Liver (tissue), 3 donors: ENCODE results near the gene OR2G3.

ENCODE experiments used
- ATF3 ChIP-seq: IDR thresholded peaks from 2 replicates; pipeline ENCODE4 v1.6.1; 2016; ENCODE audit warnings: antibody characterized with exemption
- CTCF ChIP-seq: fragments of 150-350 bp; IDR thresholded peaks from 2 replicates; pipeline ENCODE4 v1.5.1; 2017; ENCODE audit warnings: improper control_type of control experiment, low read depth, low read length; ENCODE audit not compliant: missing input control
- GABPA ChIP-seq, 2 donors: IDR thresholded peaks in 1 of 2; conservative IDR thresholded peaks in 1 of 2; 2 replicates each; pipeline ENCODE4 v1.6.1; 2016; ENCODE audit warnings: antibody characterized with exemption in 2 of 2, mild to moderate bottlenecking in 1 of 2, moderate library complexity in 1 of 2
- HNF4G ChIP-seq: IDR thresholded peaks from 2 replicates; pipeline ENCODE4 v1.6.1; 2016; ENCODE audit warnings: antibody characterized with exemption
- JUND ChIP-seq, 2 donors: IDR thresholded peaks; 2 replicates each; pipeline ENCODE4 v1.6.1; 2016; ENCODE audit warnings: antibody characterized with exemption in 2 of 2
- MAX ChIP-seq: IDR thresholded peaks from 2 replicates; pipeline ENCODE4 v1.6.1; 2016; ENCODE audit warnings: antibody characterized with exemption
- NR2F2 ChIP-seq: IDR thresholded peaks from 2 replicates; pipeline ENCODE4 v1.6.1; 2016; ENCODE audit warnings: antibody characterized with exemption
- RAD21 ChIP-seq, 2 donors: IDR thresholded peaks; 2 replicates each; pipeline ENCODE4 v1.6.1; 2016; ENCODE audit warnings: antibody characterized with exemption in 2 of 2, mild to moderate bottlenecking in 2 of 2
- REST ChIP-seq: IDR thresholded peaks from 2 replicates; pipeline ENCODE4 v1.6.1; 2016; ENCODE audit warnings: antibody characterized with exemption, mild to moderate bottlenecking
- SP1 ChIP-seq: IDR thresholded peaks from 2 replicates; pipeline ENCODE4 v1.6.1; 2018; ENCODE audit warnings: antibody characterized with exemption, mild to moderate bottlenecking
- TAF1 ChIP-seq: conservative IDR thresholded peaks from 2 replicates; pipeline ENCODE4 v1.6.1; 2016; ENCODE audit warnings: antibody characterized with exemption, mild to moderate bottlenecking
- donor health status: healthy.
- donor health status: healthy.

- no peak for TF ChIP-seq CTCF
- TF ChIP-seq GABPA (IDR thresholded peaks at IDR 0.05 in 1 of 2, conservative IDR thresholded peaks at IDR 0.05 in 1 of 2), result no peak
- TF ChIP-seq JUND (IDR thresholded peaks at IDR 0.05), result no peak
- no peak for TF ChIP-seq NR2F2
- TF ChIP-seq TAF1, result no peak
- no peak for TF ChIP-seq RAD21 (IDR thresholded peaks at IDR 0.05)
- no peak for TF ChIP-seq MAX
- TF ChIP-seq ATF3, result no peak
- no peak for TF ChIP-seq REST
- TF ChIP-seq HNF4G, result no peak
- no peak for TF ChIP-seq SP1
These were observed 42.5 kb downstream of the OR2G3 start for GRCh38 chr1:247647864-247648263.
